ENCODE data around the gene NCAN.

DNA sequence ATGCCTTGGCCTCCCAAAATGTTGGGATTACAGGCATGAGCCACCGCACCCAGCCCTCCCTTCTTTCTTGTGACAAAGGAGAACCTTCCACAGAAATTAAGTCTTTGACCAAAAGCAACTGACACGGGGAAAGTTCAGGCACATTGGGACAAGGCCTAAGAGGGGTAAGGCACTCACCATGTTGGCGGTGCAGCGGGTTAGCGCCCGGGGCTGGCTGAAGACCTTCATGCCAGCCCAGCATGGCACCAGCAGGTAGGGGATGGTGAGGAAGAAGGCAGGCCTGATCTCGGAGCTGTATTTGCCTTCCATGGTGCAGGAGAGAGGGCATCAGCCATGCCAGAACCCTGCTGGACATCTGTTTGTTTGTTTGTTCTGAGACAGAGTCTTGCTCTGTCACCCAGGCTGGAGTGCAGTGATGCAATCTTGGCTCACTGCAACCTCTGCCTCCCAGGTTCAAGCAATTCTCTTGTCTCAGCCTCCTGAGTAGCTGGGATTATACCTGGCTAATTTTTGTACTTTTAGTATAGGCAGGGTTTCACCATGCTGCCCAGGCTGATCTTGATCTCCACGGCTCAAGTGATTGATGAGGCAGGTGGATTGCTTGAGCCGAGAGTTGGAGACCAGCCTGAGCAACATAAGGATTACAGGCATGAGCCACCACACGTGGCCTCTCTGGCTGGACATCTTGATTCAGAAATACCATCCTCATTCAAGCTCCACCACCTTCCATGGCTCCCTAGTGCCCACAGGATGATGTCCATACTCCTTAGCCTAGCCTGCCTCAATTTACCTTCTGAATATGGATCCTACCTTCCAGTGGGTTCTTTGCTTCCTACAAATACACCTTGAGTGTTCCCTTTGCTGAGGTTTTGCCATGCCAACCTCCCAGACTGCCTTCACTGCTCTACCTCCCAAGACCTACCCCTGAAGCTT lies 57.0 kb downstream of the NCAN start:
- TF ChIP-seq POLR2A (IDR thresholded peaks at IDR 0.05; ENCODE audit: low read length), result no peak
- no peak for TF ChIP-seq GATA1 (IDR thresholded peaks at IDR 0.05; ENCODE audit: low read depth, low read length)

Measured in erythroblast (primary cell).